Renal cortex interstitium (tissue), 11 donors: ENCODE results near the gene ARFGEF2. TPM values are rescaled to one million over a fixed set of nuclear protein-coding genes. Genes with fewer than 3 reads are reported as not detected.
"Not testable (repeated sequence)": the region's sequence is repeated elsewhere in the genome, so short reads cannot be mapped to it uniquely, and the experiment has no call there.

Source experiments
- DNase-seq, 11 donors: peaks; one replicate each; pipeline ENCODE4 v3.0.0-alpha.2; 2013; ENCODE audit warnings: low read depth in 9 of 11, low spot score in 4 of 11; ENCODE audit errors: extremely low read depth in 1 of 11
- polyA plus RNA-seq, 3 donors: library from polyadenylated mRNA; unstranded; fragments of 120-200 nt; gene quantifications; one replicate each; pipeline ENCODE4 v1.2.1, GENCODE V29; 2013; ENCODE audit not compliant: insufficient read length in 3 of 3

Gene ARFGEF2
- polyA plus RNA-seq, 3 donors: 24.5 to 31.0 (median 28.4) TPM

GRCh38 chr20:49030954-49031619 lies 109.6 kb downstream of the ARFGEF2 start:
- no peak for DNase-seq

GRCh38 chr20:49032455-49032854 lies 110.9 kb downstream of the ARFGEF2 start:
- no peak for DNase-seq

GRCh38 chr20:49034070-49034732 lies 112.7 kb downstream of the ARFGEF2 start:
- DNase-seq: no peak

GRCh38 chr20:49037962-49038387 lies 116.5 kb downstream of the ARFGEF2 start:
- no peak for DNase-seq

- no peak for DNase-seq
Observed at GRCh38 chr20:49039854-49040253, 118.3 kb downstream of the ARFGEF2 start.

GRCh38 chr20:49043000-49043399 lies 121.5 kb downstream of the ARFGEF2 start:
- no peak for DNase-seq

- no peak for DNase-seq
Observed at GRCh38 chr20:49045440-49046086, 124.1 kb downstream of the ARFGEF2 start.

GRCh38 chr20:49046087-49046900 lies 124.8 kb downstream of the ARFGEF2 start, which contains the start of gene CSE1L:
CSE1L (plus strand) TSS chr20:49046312; CDS start chr20:49058464, 12,152 bp downstream.
- DNase-seq: peak; percentile 86 to 95 (median 92)

GRCh38 chr20:49052334-49052733 lies 130.8 kb downstream of the ARFGEF2 start:
- no peak for DNase-seq

GRCh38 chr20:49054056-49054643 lies 132.6 kb downstream of the ARFGEF2 start:
- DNase-seq: no peak

GRCh38 chr20:49063279-49063678 lies 141.8 kb downstream of the ARFGEF2 start:
- no peak for DNase-seq

- no peak for DNase-seq
Observed at GRCh38 chr20:49074521-49074920, 153.0 kb downstream of the ARFGEF2 start.

GRCh38 chr20:49078310-49078709 lies 156.8 kb downstream of the ARFGEF2 start:
- no peak for DNase-seq

GRCh38 chr20:49082295-49082694 lies 160.8 kb downstream of the ARFGEF2 start:
- DNase-seq: not testable (repeated sequence)

Other genes starting within 250 kb of the ARFGEF2 start
- 10 to 100 TPM; 12.2 to 16.7 (median 14.1) TPM for gene PREX1, start 93.7 kb upstream of the ARFGEF2 start, polyA plus RNA-seq
- gene CSE1L, start 124.6 kb downstream of the ARFGEF2 start, polyA plus RNA-seq: 100 to 1,000 TPM in 2 of 3 donors, 10 to 100 TPM in 1; 89.9 to 117 (median 105) TPM